HFF-Myc (cell line): ENCODE data around the gene KCNQ2.

Experiments used
- DNase-seq: peaks from one replicate; pipeline ENCODE4 v3.0.0-alpha.2; 2011; ENCODE audit warnings: low read depth; ENCODE audit errors: extremely low read depth
- H3K4me3 ChIP-seq: replicated peaks from 2 replicates; pipeline ENCODE4 v1.5.1; 2011; ENCODE audit warnings: low read depth, mild to moderate bottlenecking, control low read depth, low read length
- CTCF ChIP-seq: IDR thresholded peaks from 2 replicates; pipeline ENCODE4 v1.5.1; 2012; ENCODE audit warnings: mild to moderate bottlenecking, low read depth, low read length, control low read depth; ENCODE audit errors: missing control alignments

Gene KCNQ2

GRCh38 chr20:63402181-63402859 lies 70.1 kb downstream of the KCNQ2 start:
- no peak overlapping the region for H3K4me3 ChIP-seq
- TF ChIP-seq CTCF = no peak
- no peak for DNase-seq

DNA sequence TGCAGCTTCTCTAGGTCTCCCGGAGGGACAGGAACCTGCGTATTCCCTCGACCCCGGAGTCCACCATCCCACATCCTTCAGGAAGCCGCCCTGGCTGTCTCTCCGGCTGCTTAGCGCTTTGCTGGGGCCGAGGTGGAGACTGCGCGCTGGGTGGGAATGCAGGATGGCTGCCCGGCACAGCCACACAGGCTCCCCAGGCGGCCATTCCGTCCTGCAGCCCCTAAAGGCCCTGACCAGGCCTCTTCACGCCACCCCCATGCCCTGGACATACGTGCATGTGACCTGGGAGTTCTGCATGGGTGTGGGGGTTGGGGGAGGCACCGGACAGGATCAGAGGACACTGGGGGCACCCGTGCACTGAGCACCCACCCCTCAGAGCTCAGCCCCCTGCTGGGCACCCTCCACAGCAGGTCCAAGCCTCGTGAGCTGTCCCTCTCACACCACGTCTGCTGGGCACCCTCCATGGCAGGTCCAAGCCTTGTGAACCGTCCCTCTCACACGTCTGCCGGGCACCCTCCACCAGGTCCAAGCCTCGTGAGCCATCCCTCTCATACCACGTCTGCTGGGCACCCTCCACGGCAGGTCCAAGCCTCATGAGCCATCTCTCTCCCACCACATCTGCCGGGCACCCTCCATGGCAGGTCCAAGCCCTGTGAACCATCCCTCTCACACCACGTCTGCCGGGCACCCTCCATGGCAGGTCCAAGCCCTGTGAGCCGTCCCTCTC lies 70.9 kb downstream of the KCNQ2 start:
- no peak overlapping the region for H3K4me3 ChIP-seq
- TF ChIP-seq CTCF = no peak
- no peak for DNase-seq

- no peak overlapping the region for H3K4me3 ChIP-seq
- DNase-seq = no peak
- TF ChIP-seq CTCF = no peak
Observed at GRCh38 chr20:63400486-63401210, 71.8 kb downstream of the KCNQ2 start.

DNA sequence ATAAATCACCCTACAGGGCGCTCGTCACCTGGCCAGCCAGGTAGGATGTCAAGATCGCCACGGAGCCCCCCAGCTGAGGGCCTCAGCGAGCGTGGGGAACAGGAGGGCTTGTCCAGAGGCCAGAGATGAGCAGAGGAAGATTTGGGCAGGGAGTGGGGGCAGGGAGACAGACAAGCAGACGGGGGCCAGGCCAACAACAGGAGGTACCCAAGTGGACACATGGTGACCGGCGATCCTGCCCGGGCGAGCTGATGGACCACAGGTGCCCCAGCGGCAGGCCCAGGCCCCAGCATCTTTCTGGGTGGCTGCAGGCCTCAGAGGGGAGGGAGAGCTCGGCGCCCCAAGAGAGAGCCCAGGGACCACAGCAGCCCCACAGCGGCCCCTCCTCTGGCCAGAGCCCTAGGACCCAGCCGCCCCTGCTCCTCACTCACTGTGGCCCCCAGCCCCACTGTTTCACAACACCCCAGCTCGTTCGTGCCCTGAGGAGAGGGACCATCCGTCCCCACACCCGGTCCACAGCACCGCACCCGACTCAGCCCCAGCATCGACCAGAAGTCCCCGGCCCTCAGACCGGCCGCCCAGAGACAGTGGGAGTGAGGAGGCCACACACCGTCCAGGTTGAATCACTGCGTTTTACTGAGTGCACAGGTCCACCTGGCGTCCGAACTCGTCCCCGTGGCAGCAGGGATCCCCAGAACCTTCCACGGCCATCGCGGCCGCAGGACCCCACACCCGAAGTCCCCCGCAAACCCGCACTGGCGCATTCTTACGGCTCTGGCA lies 72.7 kb downstream of the KCNQ2 start:
- TF ChIP-seq CTCF = no peak
- no peak overlapping the region for H3K4me3 ChIP-seq
- DNase-seq = no peak

DNA sequence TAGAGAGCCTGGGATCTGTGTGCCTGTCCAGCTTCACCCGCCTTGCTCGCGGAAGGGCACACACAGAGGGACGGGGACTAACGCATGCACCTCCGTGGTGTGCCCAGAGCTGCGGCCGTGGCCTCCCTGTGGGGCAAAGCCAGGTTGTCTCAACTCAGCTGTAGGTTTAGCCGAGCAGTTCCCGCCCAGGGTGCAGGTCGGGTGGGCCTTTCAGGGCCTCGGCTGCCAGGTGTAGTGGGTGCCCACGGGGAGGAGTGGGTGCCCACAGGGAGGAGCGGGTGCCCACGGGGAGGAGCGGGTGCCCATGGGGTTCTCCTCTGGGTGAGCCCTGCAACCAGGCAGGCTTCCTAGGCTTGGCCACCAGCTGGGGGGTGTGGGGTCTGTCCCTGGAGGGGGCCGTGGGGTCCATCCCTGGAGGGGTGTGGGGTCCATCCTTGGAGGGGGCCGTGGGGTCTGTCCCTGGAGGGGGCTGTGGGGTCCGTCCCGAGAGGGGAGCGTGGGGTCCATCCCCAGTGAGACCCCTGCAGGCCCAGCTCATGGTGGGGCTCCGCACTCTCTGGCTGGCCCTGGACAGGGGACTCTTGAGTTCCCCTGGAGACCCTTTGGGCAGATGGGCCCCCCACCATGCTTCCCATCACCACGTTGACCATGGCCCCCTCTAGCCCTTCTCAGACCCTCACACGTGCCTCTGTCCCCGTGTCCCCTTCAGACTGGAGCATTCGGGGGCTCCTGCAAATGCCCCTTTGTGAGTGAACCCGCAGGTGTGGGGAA lies 73.5 kb downstream of the KCNQ2 start:
- no peak overlapping the region for H3K4me3 ChIP-seq
- no peak for DNase-seq
- no peak for TF ChIP-seq CTCF

DNA sequence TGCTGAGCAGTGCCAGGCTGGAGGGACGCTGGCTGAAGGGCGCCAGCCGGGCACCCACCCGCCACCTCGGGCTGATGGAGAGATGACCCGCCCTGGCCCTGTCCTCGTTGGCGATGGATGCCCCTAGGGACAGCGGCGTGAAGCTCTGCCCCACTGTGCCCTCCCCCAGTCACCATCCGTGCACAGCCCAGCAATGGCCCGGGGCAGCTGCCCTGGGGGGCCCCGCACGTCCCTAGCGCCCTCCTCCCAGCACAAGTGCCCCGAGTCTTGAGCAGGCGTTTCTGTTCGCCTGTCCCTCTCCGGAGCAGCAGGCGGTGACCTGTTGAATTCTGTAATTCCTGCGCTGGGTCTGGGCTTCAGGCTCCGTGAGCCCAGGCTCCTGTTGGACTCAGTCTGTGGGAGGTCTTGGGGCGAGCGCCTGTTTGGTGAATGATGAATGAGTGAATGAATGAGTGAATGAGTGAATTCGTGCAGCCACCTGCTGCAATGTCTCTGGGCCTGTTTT lies 74.5 kb downstream of the KCNQ2 start:
- TF ChIP-seq CTCF = no peak
- DNase-seq = no peak
- H3K4me3 ChIP-seq = no peak overlapping the region
